HS-27A (cell line): ENCODE measurements around the gene ADARB1.
"Not testable (repeated sequence)": the region's sequence is repeated elsewhere in the genome, so short reads cannot be mapped to it uniquely, and the experiment has no call there.

Experiments
- DNase-seq: peaks from one replicate; pipeline ENCODE4 v3.0.0-alpha.2; 2012; ENCODE audit warnings: low read depth, missing footprints

Gene ADARB1

GRCh38 chr21:45117314-45117713 lies 42.9 kb downstream of the ADARB1 start:
- DNase-seq: no peak

GRCh38 chr21:45118099-45118498 lies 43.7 kb downstream of the ADARB1 start:
- DNase-seq: no peak

- no peak for DNase-seq
Measured at GRCh38 chr21:45119812-45120211, 45.4 kb downstream of the ADARB1 start.

- no peak for DNase-seq
Measured at GRCh38 chr21:45120975-45121374, 46.6 kb downstream of the ADARB1 start.

GRCh38 chr21:45122030-45122429 lies 47.6 kb downstream of the ADARB1 start:
- DNase-seq: no peak

GRCh38 chr21:45122432-45123132 lies 48.2 kb downstream of the ADARB1 start:
- no peak for DNase-seq

- no peak for DNase-seq
Measured at GRCh38 chr21:45123440-45123839, 49.1 kb downstream of the ADARB1 start.

GRCh38 chr21:45124596-45124995 lies 50.2 kb downstream of the ADARB1 start:
- no peak for DNase-seq

- DNase-seq: no peak
Measured at GRCh38 chr21:45125357-45125756, 51.0 kb downstream of the ADARB1 start.

- DNase-seq: no peak
Measured at GRCh38 chr21:45126204-45126626, 51.8 kb downstream of the ADARB1 start.

- no peak for DNase-seq
Measured at GRCh38 chr21:45126983-45127382, 52.6 kb downstream of the ADARB1 start.

GRCh38 chr21:45127937-45128336 lies 53.6 kb downstream of the ADARB1 start:
- DNase-seq: no peak

- DNase-seq: peak; percentile 54
Measured at GRCh38 chr21:45128613-45129188, 54.3 kb downstream of the ADARB1 start.

- peak; percentile 30 for DNase-seq
Measured at GRCh38 chr21:45129189-45129923, 55.0 kb downstream of the ADARB1 start.

GRCh38 chr21:45130324-45130774 lies 56.0 kb downstream of the ADARB1 start:
- peak; percentile 57 for DNase-seq

- DNase-seq: no peak
Measured at GRCh38 chr21:45131537-45131999, 57.2 kb downstream of the ADARB1 start.

- no peak for DNase-seq
Measured at GRCh38 chr21:45132841-45133573, 58.6 kb downstream of the ADARB1 start.

GRCh38 chr21:45133574-45134278 lies 59.3 kb downstream of the ADARB1 start:
- not testable (repeated sequence) for DNase-seq

- no peak for DNase-seq
Measured at GRCh38 chr21:45134279-45135076, 60.1 kb downstream of the ADARB1 start.

GRCh38 chr21:45135122-45135521 lies 60.7 kb downstream of the ADARB1 start:
- no peak for DNase-seq

GRCh38 chr21:45135868-45136267 lies 61.5 kb downstream of the ADARB1 start:
- no peak for DNase-seq
